H9 (cell line): Measurements from ENCODE around the gene GPC3. TPM values are rescaled to one million over a fixed set of nuclear protein-coding genes. Genes with fewer than 3 reads are reported as not detected.

Source experiments
- DNase-seq: peaks from one replicate; pipeline ENCODE4 v3.0.0-alpha.2; 2017
- H2AFZ ChIP-seq: one replicate; pipeline ENCODE4 v1.6.1; 2013; ENCODE audit warnings: mild to moderate bottlenecking, low read length, control low read depth, moderate library complexity
- H2AK5ac ChIP-seq: 2 replicates; pipeline ENCODE4 v1.6.1; 2013; ENCODE audit warnings: low read length, control low read depth, mixed read lengths; ENCODE audit not compliant: insufficient read length
- H2BK120ac ChIP-seq: one replicate; pipeline ENCODE4 v1.6.1; 2013; ENCODE audit warnings: low read depth, mild to moderate bottlenecking, low read length, control low read depth, inconsistent platforms; ENCODE audit not compliant: poor library complexity, severe bottlenecking
- H2BK12ac ChIP-seq: 2 replicates; pipeline ENCODE4 v1.6.1; 2013; ENCODE audit warnings: low read length, control low read depth, mixed read lengths, low read depth; ENCODE audit not compliant: insufficient read length
- H2BK15ac ChIP-seq: 2 replicates; pipeline ENCODE4 v1.6.1; 2013; ENCODE audit warnings: low read depth, low read length, control low read depth
- H2BK20ac ChIP-seq: one replicate; pipeline ENCODE4 v1.6.1; 2013; ENCODE audit warnings: low read depth, mild to moderate bottlenecking, low read length, control low read depth, inconsistent platforms; ENCODE audit not compliant: poor library complexity, severe bottlenecking
- H2BK5ac ChIP-seq: 2 replicates; pipeline ENCODE4 v1.6.1; 2013; ENCODE audit warnings: low read length, control low read depth, mixed read lengths; ENCODE audit not compliant: insufficient read length
- H3K14ac ChIP-seq: 2 replicates; pipeline ENCODE4 v1.6.1; 2013; ENCODE audit warnings: low read length, control low read depth; ENCODE audit not compliant: insufficient read depth
- H3K18ac ChIP-seq: 2 replicates; pipeline ENCODE4 v1.6.1; 2013; ENCODE audit warnings: low read depth, mild to moderate bottlenecking, mixed read lengths, low read length, control low read depth; ENCODE audit not compliant: insufficient read length
- H3K23ac ChIP-seq: 2 replicates; pipeline ENCODE4 v1.6.1; 2013; ENCODE audit warnings: low read length, control low read depth, mixed read lengths, low read depth; ENCODE audit not compliant: insufficient read length
- H3K23me2 ChIP-seq: 2 replicates; pipeline ENCODE4 v1.6.1; 2013; ENCODE audit warnings: low read depth, mild to moderate bottlenecking, mixed read lengths, low read length, control low read depth; ENCODE audit not compliant: insufficient read length, poor library complexity, severe bottlenecking
- H3K27ac ChIP-seq: 2 replicates; pipeline ENCODE4 v1.5.1; 2013; ENCODE audit warnings: low read length, control low read depth, mixed read lengths, low read depth; ENCODE audit not compliant: insufficient read length
- H3K27me3 ChIP-seq: 2 replicates; pipeline ENCODE4 v1.6.1; 2013; ENCODE audit warnings: low read length, control low read depth, inconsistent platforms; ENCODE audit not compliant: insufficient read depth
- H3K4ac ChIP-seq: 2 replicates; pipeline ENCODE4 v1.6.1; 2013; ENCODE audit warnings: low read depth, mild to moderate bottlenecking, control low read depth, inconsistent platforms, low read length, moderate library complexity
- H3K4me1 ChIP-seq: 2 replicates; pipeline ENCODE4 v1.6.1; 2013; ENCODE audit warnings: low read length, control low read depth, inconsistent platforms; ENCODE audit not compliant: insufficient read depth
- H3K4me2 ChIP-seq: 2 replicates; pipeline ENCODE4 v1.6.1; 2013; ENCODE audit warnings: low read length, control low read depth, mixed read lengths; ENCODE audit not compliant: insufficient read length, insufficient read depth
- H3K56ac ChIP-seq: 2 replicates; pipeline ENCODE4 v1.6.1; 2013; ENCODE audit warnings: low read depth, mild to moderate bottlenecking, mixed read lengths, low read length, control low read depth; ENCODE audit not compliant: insufficient read length
- H3K79me1 ChIP-seq: 2 replicates; pipeline ENCODE4 v1.6.1; 2013; ENCODE audit warnings: low read depth, mild to moderate bottlenecking, moderate library complexity, low read length, control low read depth, inconsistent platforms; ENCODE audit not compliant: insufficient read depth, poor library complexity, severe bottlenecking
- H3K79me2 ChIP-seq: 2 replicates; pipeline ENCODE4 v1.6.1; 2013; ENCODE audit warnings: low read length, control low read depth, inconsistent platforms; ENCODE audit not compliant: insufficient read depth
- H3K9ac ChIP-seq: 2 replicates; pipeline ENCODE4 v1.6.1; 2013; ENCODE audit warnings: low read length, control low read depth, mixed read lengths; ENCODE audit not compliant: insufficient read length; ENCODE audit errors: extremely low read depth
- H3K9me3 ChIP-seq: one replicate; pipeline ENCODE4 v1.6.1; 2013; ENCODE audit warnings: low read depth, low read length, inconsistent platforms; ENCODE audit not compliant: control insufficient read depth
- H3T11ph ChIP-seq: one replicate; pipeline ENCODE4 v1.6.1; 2013; ENCODE audit warnings: mild to moderate bottlenecking, low read length, control low read depth, inconsistent platforms
- H4K20me1 ChIP-seq: one replicate; pipeline ENCODE4 v1.6.1; 2013; ENCODE audit not compliant: control insufficient read depth, insufficient read length, insufficient read depth
- H4K5ac ChIP-seq: 2 replicates; pipeline ENCODE4 v1.6.1; 2013; ENCODE audit warnings: low read depth, mild to moderate bottlenecking, mixed read lengths, low read length, control low read depth; ENCODE audit not compliant: insufficient read length
- H4K8ac ChIP-seq: replicated peaks from 2 replicates; pipeline ENCODE4 v1.6.1; 2013; ENCODE audit warnings: low read length, control low read depth, mixed read lengths, low read depth; ENCODE audit not compliant: insufficient read length
- H4K91ac ChIP-seq: 2 replicates; pipeline ENCODE4 v1.6.1; 2013; ENCODE audit warnings: low read depth, mild to moderate bottlenecking, moderate library complexity, mixed read lengths, low read length, control low read depth; ENCODE audit not compliant: insufficient read length
- H3K27ac Mint-ChIP-seq, 3 experiments: 2 replicates in 2 of 3; 3 replicates in 1 of 3; pipeline ENCODE4 v1.8.0; 2020 to 2021; ENCODE audit warnings: mixed read lengths in 3 of 3, mild to moderate bottlenecking in 1 of 3, moderate library complexity in 1 of 3
- H3K27me3 Mint-ChIP-seq: 2 replicates; pipeline ENCODE4 v1.8.0; 2021; ENCODE audit warnings: low read depth, mild to moderate bottlenecking, moderate library complexity, mixed read lengths
- H3K36me3 Mint-ChIP-seq, 3 experiments: 2 replicates in 2 of 3; 3 replicates in 1 of 3; pipeline ENCODE4 v1.8.0; 2020 to 2021; ENCODE audit warnings: low read depth in 3 of 3, mixed read lengths in 3 of 3; ENCODE audit not compliant: insufficient read depth in 1 of 3
- H3K4me1 Mint-ChIP-seq, 2 experiments: 2 replicates each; pipeline ENCODE4 v1.8.0; 2020; ENCODE audit warnings: mixed read lengths in 2 of 2
- H3K4me3 Mint-ChIP-seq, 2 experiments: 2 replicates in 1 of 2; 3 replicates in 1 of 2; pipeline ENCODE4 v1.8.0; 2020 to 2021; ENCODE audit warnings: mild to moderate bottlenecking in 2 of 2, mixed read lengths in 2 of 2, moderate library complexity in 1 of 2
- H3K9me3 Mint-ChIP-seq, 2 experiments: 2 replicates in 1 of 2; 3 replicates in 1 of 2; pipeline ENCODE4 v1.8.0; 2020; ENCODE audit warnings: mild to moderate bottlenecking in 2 of 2, mixed read lengths in 2 of 2, moderate library complexity in 1 of 2
- CTCF ChIP-seq: fragments of 200-600 bp; sonication (generic); conservative IDR thresholded peaks from 3 replicates; pipeline ENCODE4 v1.8.0; 2021; ENCODE audit warnings: antibody characterized with exemption, mild to moderate bottlenecking
- WGBS: extraction: QIAGEN DNeasy Blood & Tissue Kit; methylation state at CpG from one replicate; pipeline ENCODE4 v1.1.7; 2013; ENCODE audit warnings: missing lambda C conversion rate, low lambda C conversion rate, mixed read lengths; ENCODE audit not compliant: insufficient read length; ENCODE audit errors: extremely low coverage; 5-methylcytosine and 5-hydroxymethylcytosine counted together
- total RNA-seq: library from RNA; stranded (reverse); gene quantifications from 2 replicates; pipeline ENCODE4 v1.2.1, GENCODE V29; 2021

GPC3 gene
- total RNA-seq, 1 experiment from 2014 or later = 108 TPM

GRCh38 chrX:133650239-133650638 is 335.2 kb downstream of the GPC3 start:
- Histone ChIP-seq H3K9ac (no peak overlapping the region), H3K79me2 (no peaks in the 10 kb centered on the region), H3K14ac (no peak overlapping the region), H3K23me2 (no peaks in the 10 kb centered on the region), H2BK12ac (no peak overlapping the region), H3K56ac (no peak overlapping the region), H3K18ac (no peak overlapping the region), H4K91ac (no peak overlapping the region), H3K4me2 (no peak overlapping the region), H2BK20ac (no peak overlapping the region), H3K9me3 (no peaks in the 10 kb centered on the region), H4K20me1 (no peaks in the 10 kb centered on the region), H4K8ac (no peak overlapping the region), H2BK15ac (no peak overlapping the region), H3K4ac (no peak overlapping the region), H3K79me1 (no peaks in the 10 kb centered on the region), H3T11ph (no peak overlapping the region), H2AK5ac (no peak overlapping the region), H3K23ac (no peak overlapping the region), H3K4me1 (peaks cover 14% of the 10 kb centered on the region; the same call in 1 of the 2 replicates), H3K27ac (peak overlapping the region; percentile 11), H3K27me3 (no peaks in the 10 kb centered on the region), H2BK120ac (no peak overlapping the region), H2BK5ac (no peak overlapping the region), H2AFZ (no peak overlapping the region), H4K5ac (no peak overlapping the region)
- Mint-ChIP-seq H3K4me3 (no peak overlapping the region), H3K36me3 (peaks cover 0 to 4% (median 0%) of the 10 kb centered on the region in 3 experiments; a peak in 1 of 7 replicates), H3K9me3 (no peaks in the 10 kb centered on the region), H3K4me1 (peaks cover 64 to 70% of the 10 kb centered on the region in 2 experiments), H3K27me3 (no peaks in the 10 kb centered on the region), H3K27ac (peak overlapping the region; percentile 24 to 90 (median 86); a peak in 6 of 7 replicates)
- no CpG with 5 or more reads among the region's 1 CpG for WGBS
- DNase-seq = no peak
- no peak for TF ChIP-seq CTCF
